ENCODE results near the gene ATP6V0B.

DNA sequence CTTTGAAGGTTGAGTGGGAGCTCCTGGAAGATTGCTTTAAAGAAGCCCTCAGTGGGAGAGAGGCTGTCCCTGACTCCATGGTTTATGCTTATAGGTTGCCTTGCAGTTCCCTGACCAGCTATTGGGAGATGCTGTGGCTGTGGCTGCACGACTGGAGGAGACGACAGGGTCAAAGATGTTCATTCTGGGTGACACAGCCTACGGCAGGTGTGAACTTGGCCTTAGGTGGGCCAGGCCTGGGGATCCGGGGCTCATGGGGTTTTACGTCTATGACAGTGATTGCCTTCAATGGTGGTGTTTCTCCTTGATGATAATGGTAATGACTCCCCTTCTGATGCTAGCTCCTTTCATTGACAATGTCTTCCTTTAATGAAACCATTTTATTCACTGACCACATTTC is 4.3 kb upstream of the ATP6V0B start:
- no peak for TF ChIP-seq EZH2phosphoT487 (IDR thresholded peaks at IDR 0.05)
- TF ChIP-seq, protein P1, sequence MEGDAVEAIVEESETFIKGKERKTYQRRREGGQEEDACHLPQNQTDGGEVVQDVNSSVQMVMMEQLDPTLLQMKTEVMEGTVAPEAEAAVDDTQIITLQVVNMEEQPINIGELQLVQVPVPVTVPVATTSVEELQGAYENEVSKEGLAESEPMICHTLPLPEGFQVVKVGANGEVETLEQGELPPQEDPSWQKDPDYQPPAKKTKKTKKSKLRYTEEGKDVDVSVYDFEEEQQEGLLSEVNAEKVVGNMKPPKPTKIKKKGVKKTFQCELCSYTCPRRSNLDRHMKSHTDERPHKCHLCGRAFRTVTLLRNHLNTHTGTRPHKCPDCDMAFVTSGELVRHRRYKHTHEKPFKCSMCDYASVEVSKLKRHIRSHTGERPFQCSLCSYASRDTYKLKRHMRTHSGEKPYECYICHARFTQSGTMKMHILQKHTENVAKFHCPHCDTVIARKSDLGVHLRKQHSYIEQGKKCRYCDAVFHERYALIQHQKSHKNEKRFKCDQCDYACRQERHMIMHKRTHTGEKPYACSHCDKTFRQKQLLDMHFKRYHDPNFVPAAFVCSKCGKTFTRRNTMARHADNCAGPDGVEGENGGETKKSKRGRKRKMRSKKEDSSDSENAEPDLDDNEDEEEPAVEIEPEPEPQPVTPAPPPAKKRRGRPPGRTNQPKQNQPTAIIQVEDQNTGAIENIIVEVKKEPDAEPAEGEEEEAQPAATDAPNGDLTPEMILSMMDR (IDR thresholded peaks at IDR 0.05), result no peak

Data from neural progenitor cell (in vitro differentiated cells).